HG02678 (cell line): ENCODE measurements around the gene DBN1.
"Not testable (repeated sequence)": the region's sequence is repeated elsewhere in the genome, so short reads cannot be mapped to it uniquely, and the experiment has no call there.

Source experiments
- ATAC-seq: cut with Tn5 transposase; IDR thresholded peaks from one replicate; pipeline ENCODE4 v1.9.1; 2021; ENCODE audit warnings: mild to moderate bottlenecking, moderate library complexity; ENCODE audit not compliant: unreplicated experiment

DBN1 gene

DNA sequence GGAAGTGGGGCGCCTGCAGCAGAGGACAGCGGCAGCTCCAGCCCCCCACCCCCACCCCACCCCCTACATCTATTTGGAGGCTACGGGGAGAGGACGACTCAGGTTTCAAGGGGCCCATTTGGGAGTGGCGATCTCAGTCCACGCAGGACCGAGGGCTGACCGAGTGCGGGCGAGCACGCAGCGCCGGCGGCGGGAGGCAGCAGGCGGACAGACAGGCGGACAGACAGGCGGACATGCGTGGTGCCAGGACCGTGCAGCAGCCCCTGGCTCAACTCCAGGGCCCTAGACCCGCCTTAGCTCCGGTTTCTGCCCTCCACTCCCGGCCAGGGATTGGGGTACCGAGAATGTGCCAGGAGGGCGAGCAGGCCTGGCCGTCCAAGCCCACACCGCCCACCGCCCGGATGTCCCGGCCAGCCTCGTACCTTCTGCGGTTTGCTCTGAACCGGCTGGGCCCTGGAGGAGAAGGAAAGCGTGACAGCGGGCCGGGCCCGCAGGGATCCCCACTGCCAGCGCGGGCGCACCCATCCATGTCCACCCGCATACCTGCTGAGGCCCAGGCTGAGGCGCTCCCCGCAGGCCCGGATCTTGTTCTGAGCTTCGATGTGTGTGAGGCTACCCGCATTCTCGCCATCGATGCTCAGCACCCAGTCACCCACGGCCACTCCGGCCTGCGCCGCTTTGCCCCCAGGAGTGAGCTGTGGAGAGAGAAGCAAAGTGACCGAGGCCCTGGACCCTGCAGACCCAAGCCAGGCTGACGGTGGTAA, 18.7 kb upstream of the DBN1 start:
- ATAC-seq: no peak

DNA sequence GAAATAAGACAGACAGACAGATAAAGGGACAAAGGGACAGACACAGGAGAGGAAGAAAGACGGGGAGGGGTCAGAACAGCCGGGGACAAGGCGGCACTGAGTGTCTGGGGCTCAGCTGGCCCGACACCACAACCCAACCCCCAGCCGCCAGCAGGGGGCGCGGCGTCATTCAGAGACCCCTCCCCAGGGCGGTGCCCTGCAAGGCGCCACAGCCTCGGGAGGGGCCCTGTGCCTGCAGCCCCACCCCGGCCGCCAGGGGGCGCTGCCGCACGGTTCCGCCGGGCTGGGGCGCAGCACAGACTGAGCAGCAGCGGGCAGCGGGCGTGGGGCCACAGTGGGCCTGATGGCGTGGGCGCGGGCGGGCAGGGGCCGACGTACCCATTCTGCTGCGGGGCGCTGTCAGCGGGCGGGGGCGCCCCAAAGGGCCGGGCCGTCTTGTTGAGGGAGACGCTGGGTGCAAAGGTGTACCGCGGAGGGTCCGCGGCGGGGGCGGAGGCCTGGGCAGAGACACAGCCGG, 18.1 kb upstream of the DBN1 start:
- no peak for ATAC-seq

DNA sequence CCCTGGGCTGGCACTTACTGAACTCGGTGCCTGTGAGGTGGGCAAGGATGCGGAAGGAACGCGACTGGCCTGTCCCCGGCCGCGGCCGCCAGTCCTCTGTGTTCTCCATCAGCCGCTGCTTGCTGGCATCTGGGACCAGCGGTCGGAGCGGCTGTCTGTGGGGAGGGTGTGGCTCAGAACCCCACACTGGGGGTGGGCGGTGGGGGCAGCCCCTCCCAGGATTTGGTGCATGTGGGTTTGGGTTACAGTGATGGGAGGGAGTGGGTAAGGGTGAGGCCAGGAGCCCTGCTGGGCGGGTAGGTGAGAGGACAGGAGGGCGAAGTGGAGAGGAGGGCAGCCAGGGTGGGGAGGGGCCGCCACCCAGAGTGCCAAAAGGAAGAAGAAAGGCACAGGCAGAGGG, 17.6 kb upstream of the DBN1 start:
- ATAC-seq: no peak

DNA sequence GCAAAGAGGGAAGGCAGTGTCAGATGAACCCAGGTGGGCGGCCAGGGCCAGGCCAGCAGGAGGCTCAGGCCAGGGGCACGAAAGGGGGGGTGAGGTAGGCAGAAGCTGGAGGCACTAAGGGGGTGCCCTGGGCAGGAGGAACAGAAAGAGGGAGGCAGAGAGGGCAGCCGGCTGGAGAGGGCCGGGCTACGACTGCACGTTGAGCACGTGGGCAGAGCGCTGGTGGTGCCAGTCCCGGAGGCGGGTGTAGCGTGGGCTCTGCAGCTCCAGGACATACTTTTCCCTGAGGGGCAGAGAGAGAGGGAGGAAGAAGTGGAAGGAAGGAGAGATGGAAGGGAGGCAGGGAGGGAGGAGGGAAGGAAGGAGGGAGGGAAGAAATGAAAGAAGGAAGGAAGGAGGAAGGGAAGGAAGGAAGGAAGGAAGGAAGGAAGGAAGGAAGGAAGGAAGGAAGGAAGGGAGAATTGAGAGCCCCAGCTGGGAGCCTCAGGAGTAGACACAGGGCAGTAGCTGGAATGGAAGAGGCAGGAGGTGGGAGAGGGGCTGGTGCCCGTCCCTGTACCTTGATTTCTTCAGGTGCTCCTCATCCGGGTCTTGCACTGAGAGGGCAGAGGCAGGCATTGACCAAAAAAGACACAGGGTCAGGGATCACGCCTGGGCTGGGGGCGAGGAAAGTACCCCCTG, 17.0 kb upstream of the DBN1 start:
- no peak for ATAC-seq

DNA sequence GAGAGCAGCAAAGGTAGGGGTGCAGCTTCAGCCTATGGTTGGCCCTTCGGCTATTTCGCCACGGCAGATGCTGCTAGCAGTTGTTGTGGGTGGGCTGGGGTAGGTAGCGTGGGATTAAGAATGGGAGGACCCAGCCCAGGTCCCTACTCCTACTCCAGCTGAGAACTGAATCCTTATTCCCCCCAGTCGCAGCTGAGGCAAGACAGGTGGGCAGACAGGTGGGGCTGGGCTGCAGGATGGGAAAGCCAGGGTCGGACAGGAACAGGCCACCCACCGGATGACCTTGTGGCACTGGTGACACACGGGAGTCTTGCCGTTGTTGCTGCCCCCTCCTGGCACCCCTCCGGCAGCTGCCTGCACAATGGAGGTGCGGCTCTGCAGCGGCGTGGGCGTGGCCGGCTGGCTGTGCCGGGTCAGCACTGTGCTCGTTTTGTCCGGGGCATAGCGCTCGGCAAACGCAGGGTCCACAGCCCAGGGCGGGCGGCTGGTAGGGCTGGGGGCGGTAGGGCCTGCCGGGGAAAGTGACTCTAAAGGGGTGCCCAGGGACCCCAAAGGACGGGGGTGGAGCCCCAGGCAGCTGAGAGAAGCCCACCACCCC, 15.8 kb upstream of the DBN1 start:
- ATAC-seq: no peak

DNA sequence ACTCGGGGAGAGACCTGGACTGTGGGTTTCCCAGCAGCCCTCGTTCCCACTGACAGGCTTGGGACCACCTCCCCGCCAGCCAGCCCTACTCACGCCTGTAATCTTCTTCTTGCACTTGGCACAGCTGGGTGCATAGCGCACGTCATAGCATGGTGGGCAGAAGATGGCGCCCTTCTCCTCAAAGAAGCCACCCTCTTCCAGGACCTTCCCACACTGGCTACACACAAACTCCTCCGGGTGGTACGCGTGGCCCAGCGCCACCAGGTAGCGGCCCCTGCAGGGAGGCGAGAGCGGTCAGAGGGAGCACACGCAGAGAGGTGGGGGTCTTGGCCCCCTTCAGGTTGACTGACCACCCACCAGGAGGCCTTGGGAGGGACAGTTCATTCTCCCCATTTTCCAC, 14.5 kb upstream of the DBN1 start:
- ATAC-seq: no peak

DNA sequence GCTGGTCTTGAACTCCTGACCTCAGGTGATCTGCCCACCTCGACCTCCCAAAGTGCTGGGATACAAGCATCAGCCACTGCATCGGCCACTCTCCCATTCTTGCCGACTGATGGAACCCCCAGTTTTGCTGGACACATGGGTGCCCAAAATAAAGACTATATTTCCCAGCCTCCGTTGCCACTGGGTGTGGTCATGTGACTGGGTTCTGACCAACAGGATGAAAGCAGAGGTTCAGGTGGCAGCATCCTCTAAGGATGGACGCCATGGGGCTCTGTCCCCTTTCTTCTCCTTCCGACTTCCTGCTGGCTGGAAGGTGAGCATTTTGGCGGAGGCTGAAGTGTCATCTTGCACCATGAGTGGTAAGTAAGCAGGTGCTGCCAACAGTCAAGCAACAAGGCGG, 13.7 kb upstream of the DBN1 start:
- ATAC-seq: no peak

DNA sequence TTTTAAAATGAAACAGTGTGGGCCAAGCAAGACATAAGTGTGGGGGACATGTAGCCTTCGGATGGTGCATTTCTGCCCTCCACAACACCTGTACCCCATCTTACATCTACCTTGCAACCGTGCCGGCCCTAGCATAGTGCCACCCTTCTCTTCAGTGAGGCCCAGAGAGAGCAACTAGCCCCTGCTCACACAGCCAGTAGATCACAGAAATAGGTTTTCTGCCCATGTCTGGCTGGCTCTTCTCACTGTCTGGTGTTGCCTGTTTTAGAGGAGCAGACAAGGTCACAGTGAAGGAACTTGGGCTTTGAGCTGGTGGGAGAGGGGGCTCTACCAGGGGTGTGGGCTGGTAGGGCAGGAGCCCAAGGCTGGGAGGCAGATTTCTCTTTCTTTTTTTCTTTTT, 12.8 kb upstream of the DBN1 start:
- ATAC-seq: no peak

DNA sequence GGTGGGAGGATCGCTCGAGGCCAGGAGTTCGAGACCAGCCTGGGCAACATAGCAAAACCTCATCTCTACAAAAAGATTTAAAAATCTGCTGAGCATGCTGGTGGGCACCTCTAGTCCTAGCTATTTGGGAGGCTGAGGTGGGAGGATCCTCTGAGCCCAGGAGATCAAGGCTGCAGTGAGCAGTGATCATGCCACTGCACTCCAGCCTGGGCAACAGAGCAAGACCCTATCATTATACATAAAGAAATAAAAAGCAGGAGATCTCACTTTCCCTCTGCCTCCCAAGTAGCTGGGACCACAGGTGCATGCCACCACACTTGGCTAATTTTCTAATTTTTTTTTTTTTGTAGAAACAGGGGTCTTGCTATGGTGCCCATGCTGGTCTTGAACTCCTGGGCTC, 12.3 kb upstream of the DBN1 start:
- ATAC-seq: not testable (repeated sequence)

DNA sequence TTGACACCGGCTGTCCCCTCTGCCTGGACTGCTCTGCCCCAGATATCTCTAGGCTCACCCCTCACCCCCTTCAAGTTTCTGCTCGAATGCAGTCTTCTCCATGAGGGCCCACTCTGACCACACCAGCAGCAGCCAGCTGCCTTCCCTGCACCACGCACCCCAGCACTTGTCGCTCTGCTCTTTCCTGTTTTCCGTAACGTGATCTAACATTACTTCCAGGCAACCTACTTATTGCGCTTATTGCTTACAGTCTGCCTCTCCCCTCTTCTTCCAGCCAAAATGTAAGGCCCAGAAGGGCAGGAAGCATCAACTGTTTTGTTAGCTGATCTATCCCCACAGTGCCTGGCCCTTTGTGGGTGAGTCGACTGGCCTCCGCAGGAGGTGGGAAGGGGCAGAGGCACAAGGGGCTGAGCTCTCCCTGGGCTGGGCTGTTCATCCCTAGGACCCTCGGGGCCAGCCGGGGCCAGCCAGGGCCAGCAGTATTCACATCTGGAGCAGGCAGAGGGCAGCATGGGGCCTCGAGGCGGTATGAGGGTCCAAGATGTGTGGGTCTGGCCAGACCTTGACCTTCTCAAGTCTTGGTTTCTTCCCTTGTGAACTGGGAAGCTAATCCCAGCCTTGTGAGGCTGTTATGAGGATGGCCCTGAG, 11.6 kb upstream of the DBN1 start:
- ATAC-seq: no peak

DNA sequence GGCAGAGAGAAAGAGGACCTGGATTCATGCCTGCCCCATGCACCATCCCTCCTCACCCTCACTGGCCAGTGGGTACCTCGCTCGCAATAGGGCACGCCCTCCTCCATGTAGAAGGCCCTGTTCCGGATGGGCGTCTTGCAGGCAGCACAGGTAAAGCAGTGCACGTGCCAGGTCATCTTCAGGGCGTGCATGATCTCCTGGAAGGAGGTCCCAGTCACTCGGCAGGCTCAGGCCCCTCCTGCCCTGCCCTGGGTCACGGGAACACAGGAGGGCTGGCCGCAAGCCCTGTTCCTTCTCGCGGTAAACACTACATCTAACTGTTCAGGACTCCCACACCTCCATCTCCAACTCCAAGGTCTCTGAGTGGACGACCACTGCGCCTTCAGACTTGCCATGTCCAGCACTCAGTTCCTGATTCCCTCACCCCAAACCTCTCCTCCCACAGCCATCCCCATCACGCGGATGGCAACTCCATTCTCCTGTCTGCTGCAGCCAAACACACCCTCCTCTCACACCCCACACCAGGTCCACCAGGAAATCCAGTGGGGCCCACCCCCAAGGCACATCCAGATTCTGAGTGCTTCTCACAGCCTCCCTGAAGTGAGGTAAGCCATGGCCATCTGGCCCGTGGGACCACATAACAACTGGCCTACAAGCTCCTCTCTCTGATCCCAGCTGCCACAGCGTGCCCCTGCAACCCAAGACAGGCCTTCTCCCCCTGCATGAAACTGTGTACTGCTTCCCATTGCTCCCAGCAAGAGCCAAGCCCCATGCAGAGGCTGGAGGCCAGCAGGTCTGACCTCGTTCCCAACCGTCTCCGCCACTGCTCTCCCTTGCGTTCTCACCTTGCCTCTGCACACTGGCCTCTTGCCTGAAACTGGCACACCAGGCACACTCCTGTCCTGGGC, 10.8 kb upstream of the DBN1 start:
- no peak for ATAC-seq

DNA sequence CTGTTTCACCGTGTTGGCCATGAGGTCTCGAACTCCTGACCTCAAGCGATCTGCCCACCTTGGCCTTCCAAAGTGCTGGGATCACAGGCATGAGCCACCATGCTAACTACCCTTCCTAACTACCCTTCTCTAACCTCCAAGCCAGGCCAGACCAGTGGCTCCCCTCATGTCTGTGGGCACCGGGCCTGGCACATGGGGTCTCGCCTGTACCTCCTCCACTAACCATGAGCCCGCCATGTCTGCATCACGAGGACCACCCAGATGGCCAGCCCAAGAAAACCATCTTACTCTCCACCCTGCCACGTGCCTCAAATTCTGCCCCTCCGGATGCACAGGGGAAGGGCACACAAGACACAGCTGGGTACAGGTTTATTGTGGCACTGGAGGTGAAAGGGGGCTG, 9.6 kb upstream of the DBN1 start:
- no peak for ATAC-seq

DNA sequence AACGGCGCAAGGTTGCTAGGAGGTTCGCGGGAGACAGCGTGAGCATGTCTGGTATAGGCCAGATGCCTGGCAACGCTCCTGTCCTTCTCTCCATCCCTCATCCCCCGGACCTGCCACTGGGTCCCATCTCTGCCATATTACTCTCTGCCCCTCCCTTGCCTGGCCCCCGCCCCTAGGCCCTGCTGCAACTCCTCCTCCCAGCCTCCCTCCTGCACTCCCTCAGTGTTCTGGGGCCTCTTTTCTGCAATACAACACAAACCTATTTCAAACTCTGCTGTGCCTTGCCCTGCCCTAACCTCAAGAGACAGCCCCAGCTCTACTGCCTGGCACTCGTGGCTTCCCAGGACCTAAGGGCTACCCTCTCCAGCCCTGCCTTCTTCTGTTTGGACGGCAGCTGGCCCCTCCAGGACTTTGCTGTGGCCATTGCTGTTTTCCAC, 8.9 kb upstream of the DBN1 start:
- no peak for ATAC-seq

DNA sequence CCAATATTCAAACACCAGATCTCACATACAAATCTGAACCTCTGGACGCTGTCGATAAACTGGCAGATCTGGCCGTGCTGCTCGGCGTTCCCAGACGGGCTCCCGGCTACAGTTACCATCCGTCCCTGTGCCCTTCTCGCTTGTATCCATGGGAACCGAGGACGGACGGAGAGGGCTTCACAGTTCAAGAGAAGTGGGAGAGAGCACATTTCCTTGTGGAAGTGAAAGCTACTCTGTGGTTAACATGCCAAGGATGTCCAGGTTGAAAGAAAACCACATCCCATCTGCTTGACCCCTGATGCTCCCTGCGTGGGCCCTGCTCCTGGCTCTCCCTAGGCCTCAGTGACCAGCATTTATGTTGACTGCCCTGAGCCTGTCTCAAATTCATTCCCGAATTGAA, 6.3 kb upstream of the DBN1 start:
- no peak for ATAC-seq

DNA sequence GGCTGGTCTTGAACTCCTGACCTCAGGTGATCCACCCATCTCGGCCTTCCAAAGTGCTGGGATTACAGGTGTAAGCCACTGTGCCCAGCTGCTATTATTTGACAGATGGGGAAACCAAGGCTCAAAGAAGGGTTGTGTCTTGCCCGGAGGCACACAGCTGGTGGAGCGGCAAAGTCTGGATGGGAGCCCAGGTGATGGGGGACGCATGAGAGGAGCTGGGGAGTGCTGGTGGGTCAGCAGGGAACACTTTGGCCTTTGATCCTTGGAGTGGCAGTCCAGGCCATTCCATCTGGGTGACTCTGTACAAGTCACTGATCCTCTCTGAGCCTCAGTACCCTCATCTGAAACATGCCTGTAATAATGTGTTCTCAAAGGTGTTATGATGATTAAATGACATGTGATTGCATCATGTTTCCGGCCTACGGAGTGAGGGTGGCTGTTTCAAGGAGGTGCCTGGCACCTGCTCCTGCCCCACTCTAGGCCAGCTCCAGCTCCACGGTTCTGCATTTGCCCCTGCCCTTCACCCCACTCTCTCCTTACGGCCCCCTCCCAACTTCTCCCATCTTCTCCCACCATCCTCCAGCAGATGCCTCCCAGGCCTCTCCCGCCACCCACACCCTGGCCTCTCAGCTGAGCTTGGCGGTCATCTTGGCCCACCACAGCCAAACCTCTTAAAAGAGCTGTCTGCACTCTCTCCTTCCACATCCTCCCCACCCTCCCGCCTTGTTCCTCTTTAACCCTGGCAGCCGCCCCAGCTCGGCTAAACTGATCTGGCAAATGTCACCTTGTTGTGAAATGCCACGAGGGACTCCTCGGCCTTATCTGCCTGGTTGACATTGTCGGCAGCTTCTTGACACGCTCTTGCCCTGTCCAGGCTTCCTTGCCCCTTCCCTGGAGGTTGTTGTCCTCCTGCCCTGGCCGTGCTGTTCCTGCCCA, 5.5 kb upstream of the DBN1 start:
- ATAC-seq: no peak

DNA sequence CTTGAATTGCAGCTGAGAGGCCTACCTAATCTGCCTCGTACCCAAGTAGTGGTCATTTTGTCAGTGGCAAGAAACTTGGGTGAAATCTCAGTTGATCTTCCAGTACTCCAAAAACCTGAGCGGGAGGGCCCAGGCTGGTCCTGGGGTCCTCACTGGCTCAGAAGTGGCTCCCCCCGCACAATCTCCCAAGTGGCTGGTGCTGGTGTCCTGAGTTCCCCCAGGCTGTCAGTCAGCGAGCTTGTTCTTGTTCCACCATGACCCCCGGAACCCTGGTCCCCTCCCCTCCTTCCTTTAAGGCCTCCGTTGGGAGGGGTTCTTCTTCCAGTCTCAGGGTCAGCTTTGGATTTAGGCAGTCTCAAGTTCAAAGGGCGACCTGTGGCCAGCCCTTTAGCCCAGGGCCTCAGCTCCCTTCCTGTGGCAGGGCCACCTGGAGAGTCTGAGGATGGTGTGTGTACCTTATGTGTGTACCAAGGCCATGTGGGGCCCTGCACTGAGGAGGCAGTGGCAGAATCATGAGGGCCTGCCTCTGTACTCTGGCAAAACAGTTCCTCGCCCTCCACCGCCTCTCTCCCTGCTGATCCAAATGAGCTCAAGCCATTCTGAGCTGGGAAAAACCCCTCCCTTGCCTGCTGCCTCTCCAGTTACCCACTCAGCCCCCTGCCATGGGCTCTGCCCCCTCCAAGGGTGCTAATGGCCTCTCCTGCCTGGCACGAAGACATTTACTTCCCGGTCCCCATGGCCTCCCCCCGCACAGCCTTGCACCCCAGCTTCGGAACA, 4.5 kb upstream of the DBN1 start:
- ATAC-seq: no peak

DNA sequence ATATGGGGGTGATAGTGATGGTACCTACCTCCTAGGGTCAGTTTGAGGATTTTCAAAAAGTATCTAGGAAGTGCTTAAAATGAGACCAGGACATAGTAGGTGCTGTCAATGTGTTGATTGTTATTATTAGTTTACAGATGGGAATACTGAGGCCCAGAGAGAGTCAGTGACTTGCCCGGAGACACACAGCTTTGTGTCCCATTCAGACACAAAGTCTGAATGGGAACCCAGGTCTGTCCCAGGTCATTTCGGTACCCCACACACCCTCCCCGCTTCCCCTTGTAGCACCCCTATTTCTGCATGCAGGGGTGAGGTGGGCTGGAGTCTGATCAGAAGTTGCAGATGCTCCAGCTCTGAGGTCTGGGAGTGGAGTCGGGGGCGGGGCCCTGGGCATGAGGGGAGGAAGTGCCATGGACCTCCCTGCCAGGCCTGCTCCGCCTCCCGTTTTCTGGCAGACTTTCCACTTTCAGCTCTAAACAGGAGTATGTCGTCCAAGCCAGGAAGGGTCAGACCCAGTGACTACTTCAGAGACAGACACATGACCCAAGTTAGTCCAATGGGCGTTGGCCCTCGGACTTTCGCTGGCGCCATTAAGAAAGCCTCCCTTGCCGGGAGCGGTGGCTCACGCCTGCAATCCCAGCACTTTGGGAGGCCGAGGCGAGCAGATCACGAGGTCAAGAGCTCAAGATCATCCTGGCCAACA, 3.2 kb upstream of the DBN1 start:
- no peak for ATAC-seq
